H1 (cell line): ENCODE data around the gene EXOC3L1. TPM values are rescaled to one million over a fixed set of nuclear protein-coding genes. Genes with fewer than 3 reads are reported as not detected.

Experiments used
- CTCF ChIA-PET: fragments of 300-600 bp; sonication (Branson Sonifier 250); formaldehyde crosslinking; loops from one replicate; lab custom pipeline; 2021; ENCODE audit not compliant: partially characterized antibody; lab: Charles Lee
- POLR2A ChIA-PET: fragments of 300-600 bp; sonication (Branson Sonifier 250); formaldehyde crosslinking; loops from one replicate; lab custom pipeline; 2021; ENCODE audit warnings: inconsistent platforms; ENCODE audit not compliant: partially characterized antibody; lab: Charles Lee
- DNase-seq, 2 experiments: peaks; one replicate each; pipeline versions ENCODE4 v3.0.0 to v3.0.0-alpha.2; 2010 to 2022; ENCODE audit warnings: low spot score in 2 of 2, low read depth in 1 of 2, mixed read lengths in 1 of 2
- FAIRE-seq: peaks from 2 replicates; lab custom pipeline; 2011; peaks lifted over from hg19 to GRCh38; lab: Jason Lieb, UNC
- H2AFZ ChIP-seq: 2 replicates; pipeline ENCODE4 v1.8.1; 2012; ENCODE audit warnings: low read length, inconsistent platforms
- H2AK5ac ChIP-seq: 2 replicates; pipeline ENCODE4 v1.6.1; 2013; ENCODE audit warnings: low read depth, low read length
- H2BK120ac ChIP-seq: replicated peaks from 2 replicates; pipeline ENCODE3; 2013; ENCODE audit warnings: low read depth, low read length, inconsistent platforms
- H2BK12ac ChIP-seq: 2 replicates; pipeline ENCODE4 v1.6.1; 2013; ENCODE audit warnings: low read depth, low read length
- H2BK15ac ChIP-seq: 2 replicates; pipeline ENCODE4 v1.6.1; 2013; ENCODE audit warnings: low read length
- H2BK20ac ChIP-seq: 2 replicates; pipeline ENCODE4 v1.6.1; 2013; ENCODE audit warnings: low read length
- H2BK5ac ChIP-seq: 2 replicates; pipeline ENCODE4 v1.6.1; 2013; ENCODE audit warnings: low read depth, low read length
- H3K14ac ChIP-seq: 2 replicates; pipeline ENCODE4 v1.6.1; 2013; ENCODE audit warnings: inconsistent platforms; ENCODE audit not compliant: insufficient read length
- H3K18ac ChIP-seq: 2 replicates; pipeline ENCODE4 v1.6.1; 2013; ENCODE audit warnings: low read length; ENCODE audit errors: extremely low read depth
- H3K23ac ChIP-seq: 2 replicates; pipeline ENCODE4 v1.6.1; 2013; ENCODE audit warnings: inconsistent platforms; ENCODE audit not compliant: insufficient read length
- H3K23me2 ChIP-seq: 2 replicates; pipeline ENCODE4 v1.6.1; 2013; ENCODE audit warnings: low read depth, low read length
- H3K27ac ChIP-seq: 2 replicates; pipeline ENCODE4 v1.6.1; 2011; ENCODE audit warnings: low read depth, low read length, inconsistent platforms
- H3K27me3 ChIP-seq, 4 experiments: replicated peaks in 1 of 4; 1 replicate in 1 of 4; 2 replicates in 3 of 4; pipeline versions ENCODE4 v1.6.1 to v1.8.1; 2011 to 2013; ENCODE audit warnings: low read length in 3 of 4, mild to moderate bottlenecking in 3 of 4, inconsistent platforms in 2 of 4, mixed read lengths in 2 of 4, moderate library complexity in 1 of 4; ENCODE audit not compliant: control insufficient read depth in 3 of 4, insufficient read depth in 3 of 4; ENCODE audit errors: extremely low read depth in 1 of 4
- H3K36me3 ChIP-seq, 4 experiments: 2 replicates each; pipeline versions ENCODE4 v1.6.1 to v1.8.1; 2011 to 2013; ENCODE audit warnings: mild to moderate bottlenecking in 4 of 4, low read length in 3 of 4, moderate library complexity in 2 of 4, control low read depth in 1 of 4, inconsistent platforms in 1 of 4; ENCODE audit not compliant: insufficient read depth in 4 of 4, control insufficient read depth in 2 of 4
- H3K4ac ChIP-seq: replicated peaks from 2 replicates; pipeline ENCODE3; 2013; ENCODE audit warnings: low read length, low read depth, mixed read lengths, inconsistent platforms; ENCODE audit not compliant: insufficient read length
- H3K4me1 ChIP-seq, 4 experiments: replicated peaks in 1 of 4; 1 replicate in 1 of 4; 2 replicates in 3 of 4; pipeline versions ENCODE4 v1.6.1 to v1.8.1; 2011 to 2013; ENCODE audit warnings: low read length in 3 of 4, inconsistent platforms in 2 of 4, mixed read lengths in 1 of 4; ENCODE audit not compliant: insufficient read depth in 4 of 4, control insufficient read depth in 3 of 4
- H3K4me2 ChIP-seq, 2 experiments: 2 replicates each; pipeline versions ENCODE4 v1.6.1 to v1.8.1; 2011 to 2013; ENCODE audit warnings: low read depth in 2 of 2, low read length in 2 of 2, control low read depth in 1 of 2, inconsistent platforms in 1 of 2, mild to moderate bottlenecking in 1 of 2; ENCODE audit not compliant: insufficient read depth in 1 of 2
- H3K4me3 ChIP-seq, 4 experiments: fragments of 200-600, 300-600 bp in 1 of 4; sonication (generic), shearing (Covaris generic), sonication (Bioruptor Twin) in 1 of 4; 2 replicates each; pipeline versions ENCODE4 v1.5.1 to v1.8.1; 2011 to 2016; ENCODE audit warnings: low read length in 4 of 4, low read depth in 3 of 4, control low read depth in 2 of 4, inconsistent platforms in 2 of 4, mild to moderate bottlenecking in 2 of 4, mixed read lengths in 1 of 4, moderate library complexity in 1 of 4; ENCODE audit not compliant: insufficient read depth in 2 of 4; ENCODE audit errors: extremely low read depth in 1 of 4
- H3K56ac ChIP-seq: replicated peaks from 2 replicates; pipeline ENCODE3; 2013; ENCODE audit warnings: low read depth, mild to moderate bottlenecking, mixed read lengths, low read length, inconsistent platforms; ENCODE audit not compliant: insufficient read length
- H3K79me1 ChIP-seq: 2 replicates; pipeline ENCODE4 v1.6.1; 2013; ENCODE audit warnings: low read depth, low read length, control low read depth
- H3K79me2 ChIP-seq, 2 experiments: 2 replicates each; pipeline versions ENCODE4 v1.6.1 to v1.8.1; 2012 to 2013; ENCODE audit warnings: low read length in 2 of 2, mild to moderate bottlenecking in 2 of 2, inconsistent platforms in 1 of 2; ENCODE audit not compliant: insufficient read depth in 2 of 2, control insufficient read depth in 1 of 2
- H3K9ac ChIP-seq, 4 experiments: replicated peaks in 1 of 4; 1 replicate in 1 of 4; 2 replicates in 3 of 4; pipeline versions ENCODE4 v1.6.1 to v1.8.1; 2011 to 2013; ENCODE audit warnings: low read depth in 3 of 4, low read length in 3 of 4, control low read depth in 2 of 4, mild to moderate bottlenecking in 2 of 4, moderate library complexity in 2 of 4, inconsistent platforms in 1 of 4; ENCODE audit errors: extremely low read depth in 1 of 4
- H3K9me3 ChIP-seq, 2 experiments: 2 replicates each; pipeline versions ENCODE4 v1.6.1 to v1.8.1; 2012 to 2013; ENCODE audit warnings: mild to moderate bottlenecking in 2 of 2, moderate library complexity in 2 of 2, control low read depth in 1 of 2, inconsistent platforms in 1 of 2, low read depth in 1 of 2, low read length in 1 of 2, mixed read lengths in 1 of 2; ENCODE audit not compliant: insufficient read depth in 2 of 2
- H4K20me1 ChIP-seq, 2 experiments: replicated peaks in 1 of 2; 2 replicates each; pipeline versions ENCODE3 to v1.8.1; 2011 to 2013; ENCODE audit warnings: inconsistent platforms in 2 of 2, low read length in 2 of 2, mild to moderate bottlenecking in 1 of 2; ENCODE audit not compliant: insufficient read depth in 2 of 2, control insufficient read depth in 1 of 2
- H4K5ac ChIP-seq: 2 replicates; pipeline ENCODE4 v1.6.1; 2013; ENCODE audit warnings: low read length, low read depth, mixed read lengths, inconsistent platforms; ENCODE audit not compliant: insufficient read length
- H4K8ac ChIP-seq: 2 replicates; pipeline ENCODE4 v1.8.0; 2013; ENCODE audit warnings: mild to moderate bottlenecking, moderate library complexity, low read length, inconsistent platforms; ENCODE audit not compliant: insufficient read depth; ENCODE audit errors: extremely low read depth
- H4K91ac ChIP-seq: replicated peaks from 2 replicates; pipeline ENCODE3; 2013; ENCODE audit warnings: low read length, mixed read lengths, inconsistent platforms; ENCODE audit not compliant: insufficient read length
- BACH1 ChIP-seq: IDR thresholded peaks from 2 replicates; pipeline ENCODE4 v1.6.1; 2012; ENCODE audit warnings: low read length, improper control_type of control experiment
- CBX8 ChIP-seq: fragments of 300-800, 300-1000 bp; sonication (generic); IDR thresholded peaks from 2 replicates; pipeline ENCODE4 v1.7.1; 2016; ENCODE audit warnings: low read depth, low read length, borderline replicate concordance
- CEBPB ChIP-seq: IDR thresholded peaks from 2 replicates; pipeline ENCODE4 v1.6.1; 2012; ENCODE audit warnings: low read depth, low read length
- CTBP2 ChIP-seq: IDR thresholded peaks from 2 replicates; pipeline ENCODE4 v1.7.0; 2011; ENCODE audit warnings: borderline replicate concordance, mild to moderate bottlenecking, moderate library complexity, mixed read lengths, low read length; ENCODE audit not compliant: insufficient read depth, insufficient read length
- EP300 ChIP-seq, 2 experiments: IDR thresholded peaks; 1 replicate in 1 of 2; 2 replicates in 1 of 2; pipeline ENCODE4 v1.6.1; 2011 to 2012; ENCODE audit warnings: low read depth in 2 of 2, low read length in 2 of 2, mild to moderate bottlenecking in 2 of 2, borderline replicate concordance in 1 of 2, inconsistent platforms in 1 of 2, moderate library complexity in 1 of 2
- GABPA ChIP-seq: IDR thresholded peaks from 2 replicates; pipeline ENCODE4 v1.6.1; 2011; ENCODE audit warnings: mild to moderate bottlenecking, low read length, moderate library complexity, borderline replicate concordance; ENCODE audit not compliant: insufficient read depth
- KDM4A ChIP-seq: IDR thresholded peaks from one replicate; pipeline ENCODE4 v1.7.1; 2012; ENCODE audit warnings: low read depth, mild to moderate bottlenecking, moderate library complexity, low read length, inconsistent platforms; ENCODE audit not compliant: severe bottlenecking
- NANOG ChIP-seq: IDR thresholded peaks from 2 replicates; pipeline ENCODE4 v1.6.1; 2011; ENCODE audit warnings: low read length, low read depth, mild to moderate bottlenecking, inconsistent platforms; ENCODE audit not compliant: insufficient read depth, poor library complexity, severe bottlenecking
- RBBP5 ChIP-seq: IDR thresholded peaks from 2 replicates; pipeline ENCODE4 v1.7.1; 2012; ENCODE audit warnings: low read depth, mild to moderate bottlenecking, inconsistent platforms, low read length, moderate library complexity, borderline replicate concordance
- RFX5 ChIP-seq: IDR thresholded peaks from 2 replicates; pipeline ENCODE4 v1.6.1; 2011; ENCODE audit warnings: low read depth, low read length, improper control_type of control experiment, borderline replicate concordance
- SIN3A ChIP-seq, 2 experiments: IDR thresholded peaks in 1 of 2; conservative IDR thresholded peaks in 1 of 2; 2 replicates each; pipeline ENCODE4 v1.6.1; 2011 to 2012; ENCODE audit warnings: low read length in 2 of 2, improper control_type of control experiment in 1 of 2, low read depth in 1 of 2, mild to moderate bottlenecking in 1 of 2
- TAF1 ChIP-seq: IDR thresholded peaks from 2 replicates; pipeline ENCODE4 v1.6.1; 2011; ENCODE audit warnings: mild to moderate bottlenecking, low read depth, low read length
- ZNF274 ChIP-seq: IDR thresholded peaks from 2 replicates; pipeline ENCODE4 v1.7.0; 2012; ENCODE audit warnings: low read length, borderline replicate concordance; ENCODE audit errors: extremely low read depth
- WGBS, 2 experiments: shearing (Covaris generic) in 1 of 2; methylation state at CpG; one replicate each; pipeline versions ENCODE4 v1.1.6 to v1.1.7; 2013 to 2015; ENCODE audit warnings: low lambda C conversion rate in 2 of 2, mixed read lengths in 2 of 2, inconsistent platforms in 1 of 2, low coverage in 1 of 2, missing lambda C conversion rate in 1 of 2; ENCODE audit not compliant: insufficient replicate concordance in 2 of 2, insufficient coverage in 1 of 2, insufficient read length in 1 of 2; ENCODE audit errors: extremely low coverage in 1 of 2, missing lambda C conversion rate in 1 of 2; 5-methylcytosine and 5-hydroxymethylcytosine counted together
- polyA plus RNA-seq, 7 experiments: library from polyadenylated mRNA; depleted of rRNA in 3 of 7; stranded (reverse) in 5 of 7; unstranded in 2 of 7; fragments of >200 nt in 5 of 7; fragments of 200-250 nt in 2 of 7; gene quantifications; 1 replicate in 5 of 7; 2 replicates in 1 of 7; 4 replicates in 1 of 7; pipeline versions ENCODE4 v1.2.1 to v1.2.3, GENCODE V29; 2011 to 2013; ENCODE audit warnings: missing spikeins in 2 of 7, mixed read lengths in 2 of 7
- total RNA-seq: library from RNA; stranded (reverse); fragmentation: NEBNext Ultra II Directional; extraction: Animal tissue kit (Norgen Biotek cat#: 25700); gene quantifications from 2 replicates; pipeline ENCODE4 v1.2.1, GENCODE V29; 2021

The EXOC3L1 gene
- total and polyA plus RNA-seq, 2 of the 8 experiments (the other 6 are each of a cell fraction or from before 2014, with no cell fraction given): 1.3 TPM

DNA sequence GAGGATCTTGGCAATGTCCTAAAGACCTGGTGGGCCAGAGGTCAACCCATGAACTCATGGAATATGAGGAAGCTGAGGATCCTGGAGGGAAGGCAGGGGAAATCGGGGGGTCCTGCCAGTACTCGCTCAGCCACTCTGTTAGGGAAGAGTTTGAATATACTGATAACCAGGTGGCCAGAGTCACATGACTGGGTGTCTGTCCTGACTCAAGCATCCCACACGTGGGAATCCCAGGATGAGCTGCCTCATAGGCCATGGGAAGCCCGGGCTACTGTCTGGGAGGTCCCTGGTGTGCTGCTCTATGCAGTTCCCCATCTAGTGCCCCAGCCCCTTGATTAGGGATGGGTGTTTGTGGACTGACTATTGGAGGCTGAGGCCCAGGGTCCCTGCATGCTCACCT lies 1.6 kb downstream of the EXOC3L1 start:
- Histone ChIP-seq H3K4me1 (peaks cover 0 to 16% (median 12%) of the 10 kb centered on the region in 4 experiments; a peak in 6 of 7 replicates), H3K36me3 (no peaks in the 10 kb centered on the region; a peak in 1 of 8 replicates), H4K20me1 (peaks cover 5 to 22% of the 10 kb centered on the region in 2 experiments), H3K9ac (no peak overlapping the region), H3K4me2 (no peak overlapping the region), H2BK12ac (no peak overlapping the region), H4K8ac (no peak overlapping the region), H2BK15ac (no peak overlapping the region), H3K79me2 (peaks cover 8 to 13% of the 10 kb centered on the region in 2 experiments), H3K9me3 (no peaks in the 10 kb centered on the region), H2BK5ac (no peak overlapping the region), H3K56ac (no peak overlapping the region), H2BK120ac (no peak overlapping the region), H3K4ac (no peak overlapping the region), H3K23ac (no peak overlapping the region), H3K27me3 (peaks cover 8 to 32% (median 19%) of the 10 kb centered on the region in 4 experiments), H3K18ac (no peak overlapping the region), H3K4me3 (no peak overlapping the region), H3K27ac (no peak overlapping the region), H2AK5ac (no peak overlapping the region), H2AFZ (no peak overlapping the region), H3K14ac (no peak overlapping the region), H4K91ac (no peak overlapping the region), H3K79me1 (peaks cover 8% of the 10 kb centered on the region), H4K5ac (no peak overlapping the region), H2BK20ac (0 out of 2 replicates have a peak overlapping the region, but pooled peaks have one; percentile 34), H3K23me2 (peaks cover 19% of the 10 kb centered on the region)
- TF ChIP-seq CBX8: no peak
- no peak for TF ChIP-seq SIN3A (conservative IDR thresholded peaks at IDR 0.05 in 1 of 2, IDR thresholded peaks at IDR 0.05 in 1 of 2; ENCODE audit: low read depth in 1 of 2, low read length in 2 of 2)
- no peak for TF ChIP-seq EP300 (IDR thresholded peaks at IDR 0.05; ENCODE audit: borderline replicate concordance in 1 of 2, low read depth in 2 of 2, low read length in 2 of 2)
- TF ChIP-seq KDM4A: no peak
- TF ChIP-seq CTBP2: no peak
- TF ChIP-seq ZNF274: no peak
- TF ChIP-seq CEBPB: no peak
- no peak for TF ChIP-seq RBBP5
- no peak for TF ChIP-seq BACH1
- no peak for TF ChIP-seq RFX5
- no peak for TF ChIP-seq TAF1
- TF ChIP-seq NANOG: no peak
- TF ChIP-seq GABPA: no peak
- 82% methylated on average over 4 of the region's 4 CpGs; no CpG with 5 or more reads in 1 of the 2 experiments for WGBS, 2 experiments
- ChIA-PET POLR2A (interaction anchor here (0.9 kb wide), 2 partner anchors 37 to 58 kb away, joined by 3 read pairs; partner anchors contain the start of gene B3GNT9), CTCF (interaction anchor here (1.1 to 9.3 kb wide), 6 partner anchors 12 to 756 kb away, joined by 3 to 151 read pairs (median 41); partner anchors contain the start of genes ELMO3, FBXL8, HSF4 and LCAT)
- DNase-seq (no peak), FAIRE-seq (no peak)
